Brain microvascular endothelial cell (primary cell): ENCODE results near the gene GNA12.

Experiments used
- DNase-seq: peaks from one replicate; pipeline ENCODE4 v3.0.0-alpha.2; 2020
- H3K27ac ChIP-seq: fragments of 250-450 bp; sonication (Bioruptor Pico); 2 replicates; pipeline ENCODE4 v1.5.1; 2020; ENCODE audit warnings: mild to moderate bottlenecking, moderate library complexity
- H3K27me3 ChIP-seq: fragments of 250-450 bp; sonication (Bioruptor Pico); replicated peaks from 2 replicates; pipeline ENCODE4 v1.5.1; 2020; ENCODE audit warnings: mild to moderate bottlenecking
- H3K36me3 ChIP-seq: fragments of 250-450 bp; sonication (Bioruptor Pico); replicated peaks from 2 replicates; pipeline ENCODE4 v1.5.1; 2020; ENCODE audit warnings: mild to moderate bottlenecking
- H3K4me3 ChIP-seq: 2 replicates; pipeline ENCODE4 v1.5.1; 2011; ENCODE audit warnings: low read depth, mild to moderate bottlenecking, control low read depth, low read length, moderate library complexity
- CTCF ChIP-seq: IDR thresholded peaks from 2 replicates; pipeline ENCODE4 v1.5.1; 2011; ENCODE audit warnings: low read depth, mild to moderate bottlenecking, moderate library complexity, low read length, control low read depth, inconsistent platforms; ENCODE audit errors: missing control alignments
- in situ Hi-C: cut with HindIII; loops from 2 replicates; pipeline ENCODE4 v1.10.0; 2017; ENCODE audit warnings: low sequenced_read_pairs, low pct_ligation_motif_present

GNA12 gene

GRCh38 chr7:2761801-2762497 lies 82.2 kb downstream of the GNA12 start:
- no peak for DNase-seq
- in situ Hi-C loops, result no loop called here
- TF ChIP-seq CTCF, result no peak
- Histone ChIP-seq H3K36me3 (no peaks in the 10 kb centered on the region), H3K4me3 (no peak overlapping the region), H3K27ac (no peak overlapping the region), H3K27me3 (no peaks in the 10 kb centered on the region)

- DNase-seq, result no peak
- in situ Hi-C loops, result no loop called here
- H3K4me3 ChIP-seq, result no peak overlapping the region
Measured at GRCh38 chr7:2761131-2761624, 82.9 kb downstream of the GNA12 start.

GRCh38 chr7:2760098-2760889 lies 83.8 kb downstream of the GNA12 start:
- peak overlapping the region; percentile 10 for H3K27ac ChIP-seq
- no peaks in the 10 kb centered on the region for H3K36me3 ChIP-seq
- peak; percentile 53 for DNase-seq
- TF ChIP-seq CTCF, result peak; percentile 67
- H3K4me3 ChIP-seq, result no peak overlapping the region
- H3K27me3 ChIP-seq, result no peaks in the 10 kb centered on the region
- in situ Hi-C loops, result no loop called here

More at GRCh38 chr7:2761131-2761624, 82.9 kb downstream of the GNA12 start:
- Histone ChIP-seq H3K36me3 (no peaks in the 10 kb centered on the region), H3K27ac (no peak overlapping the region), H3K27me3 (no peaks in the 10 kb centered on the region)
- no peak for TF ChIP-seq CTCF

GRCh38 chr7:2759736-2760097 lies 84.4 kb downstream of the GNA12 start:
- no peak overlapping the region for H3K4me3 ChIP-seq
- H3K27ac ChIP-seq, result no peak overlapping the region
- no peak for TF ChIP-seq CTCF
- in situ Hi-C loops, result no loop called here
- no peaks in the 10 kb centered on the region for H3K36me3 ChIP-seq
- H3K27me3 ChIP-seq, result no peaks in the 10 kb centered on the region
- no peak for DNase-seq

GRCh38 chr7:2758673-2759616 lies 85.2 kb downstream of the GNA12 start:
- TF ChIP-seq CTCF, result no peak
- Histone ChIP-seq H3K27ac (peak overlapping the region; percentile 97), H3K4me3 (peak overlapping the region; percentile 12), H3K36me3 (no peaks in the 10 kb centered on the region), H3K27me3 (no peaks in the 10 kb centered on the region)
- in situ Hi-C loops, result no loop called here
- DNase-seq, result no peak
